Measurements from ENCODE around the gene ZXDC. TPM values are rescaled to one million over a fixed set of nuclear protein-coding genes. Genes with fewer than 3 reads are reported as not detected.

Gene ZXDC
- polyA plus RNA-seq, 1 experiment = 15.8 TPM

DNA sequence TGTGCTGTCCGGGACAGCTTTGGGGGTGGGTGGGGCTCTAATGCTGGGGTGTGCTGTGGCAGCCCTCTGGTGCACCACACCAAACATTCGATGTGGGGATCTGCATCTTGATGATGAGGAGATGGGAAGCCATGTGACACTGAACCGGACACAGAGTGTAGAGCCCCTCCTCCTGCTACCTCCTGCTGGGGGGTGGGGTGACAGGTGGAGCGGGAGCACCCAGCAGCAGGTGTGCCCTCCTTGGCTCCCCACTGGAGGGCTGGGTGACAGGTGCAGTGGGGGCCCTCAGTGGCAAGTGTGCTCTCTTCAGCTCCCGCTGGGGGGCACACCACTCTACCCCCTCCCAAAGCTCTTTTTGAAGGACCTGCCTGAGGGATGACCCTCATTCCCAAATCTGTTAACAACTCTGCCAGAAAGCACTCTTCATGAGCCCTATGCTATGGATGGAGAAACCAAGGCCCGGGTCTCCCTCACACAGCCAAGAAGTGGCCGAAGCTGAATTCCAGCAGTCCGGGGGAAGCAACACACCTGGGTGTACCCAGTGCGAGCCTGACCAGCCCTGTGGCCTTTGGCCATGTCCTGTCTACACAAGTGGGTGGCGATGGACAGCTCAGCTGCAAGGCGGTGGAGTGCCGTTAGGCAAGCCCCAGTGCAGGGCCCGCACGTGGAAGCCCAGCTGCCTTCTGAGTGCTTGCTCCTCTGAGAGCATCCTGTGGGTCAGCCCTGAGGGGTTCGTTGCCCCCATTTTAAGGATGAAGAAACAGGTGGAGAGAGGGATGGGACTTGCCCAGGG is 42.5 kb upstream of the ZXDC start:
- DNase-seq (ENCODE audit: low read depth) = no peak
- Histone ChIP-seq H3K27me3 (ENCODE audit: control insufficient read depth, insufficient read depth, low read length) (peaks cover 5% of the 10 kb centered on the region), H3K36me3 (ENCODE audit: control insufficient read depth, insufficient read depth, low read length) (no peaks in the 10 kb centered on the region), H3K4me3 (ENCODE audit: low read depth, low read length) (no peak overlapping the region)
- ChIA-PET CTCF (interaction anchor here (0.9 to 1.6 kb wide), 2 partner anchors 11 to 405 kb away, joined by 3 read pairs; no protein-coding TSS in a partner anchor), POLR2A (no interaction called here)
- TF ChIP-seq, protein P1, sequence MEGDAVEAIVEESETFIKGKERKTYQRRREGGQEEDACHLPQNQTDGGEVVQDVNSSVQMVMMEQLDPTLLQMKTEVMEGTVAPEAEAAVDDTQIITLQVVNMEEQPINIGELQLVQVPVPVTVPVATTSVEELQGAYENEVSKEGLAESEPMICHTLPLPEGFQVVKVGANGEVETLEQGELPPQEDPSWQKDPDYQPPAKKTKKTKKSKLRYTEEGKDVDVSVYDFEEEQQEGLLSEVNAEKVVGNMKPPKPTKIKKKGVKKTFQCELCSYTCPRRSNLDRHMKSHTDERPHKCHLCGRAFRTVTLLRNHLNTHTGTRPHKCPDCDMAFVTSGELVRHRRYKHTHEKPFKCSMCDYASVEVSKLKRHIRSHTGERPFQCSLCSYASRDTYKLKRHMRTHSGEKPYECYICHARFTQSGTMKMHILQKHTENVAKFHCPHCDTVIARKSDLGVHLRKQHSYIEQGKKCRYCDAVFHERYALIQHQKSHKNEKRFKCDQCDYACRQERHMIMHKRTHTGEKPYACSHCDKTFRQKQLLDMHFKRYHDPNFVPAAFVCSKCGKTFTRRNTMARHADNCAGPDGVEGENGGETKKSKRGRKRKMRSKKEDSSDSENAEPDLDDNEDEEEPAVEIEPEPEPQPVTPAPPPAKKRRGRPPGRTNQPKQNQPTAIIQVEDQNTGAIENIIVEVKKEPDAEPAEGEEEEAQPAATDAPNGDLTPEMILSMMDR (IDR thresholded peaks at IDR 0.05; ENCODE audit: insufficient read depth, low read depth, low read length) = no peak

DNA sequence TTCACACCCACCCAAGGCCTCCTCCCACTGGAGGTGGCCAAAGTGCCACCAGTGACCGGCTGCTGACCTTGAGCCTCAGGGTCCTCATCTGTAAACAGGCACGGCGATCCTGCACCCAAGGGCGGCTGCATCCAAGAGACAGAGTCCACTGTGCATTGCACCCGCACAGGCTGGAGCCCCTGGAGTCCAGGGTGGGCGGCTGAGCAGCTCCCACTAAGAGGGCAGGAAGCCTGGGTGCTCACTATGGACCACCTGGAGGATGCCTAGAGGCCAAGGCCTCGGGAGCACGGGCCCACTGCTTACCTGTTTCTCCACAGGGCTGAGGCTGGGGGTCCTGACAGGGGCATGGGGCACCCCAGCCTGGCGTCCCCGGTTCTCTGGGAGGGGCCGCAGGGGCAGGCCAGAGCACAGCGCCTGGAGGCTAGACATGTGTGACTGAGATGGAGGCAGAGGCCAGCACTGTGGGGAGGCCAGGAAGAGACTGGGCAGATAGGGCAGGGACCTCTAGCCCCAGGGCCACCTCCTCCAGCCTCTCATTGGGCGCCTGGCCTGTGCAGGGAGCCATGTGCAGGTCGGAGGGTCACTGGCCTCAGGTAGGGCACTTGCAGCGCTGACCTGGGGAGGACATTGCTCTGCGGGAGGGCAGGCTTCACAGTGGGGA is 41.7 kb upstream of the ZXDC start, which contains the start of gene UROC1:
Gene UROC1 (minus strand): TSS at position 483 of the 661 bp plus-strand sequence. CDS start 54 bp downstream, at position 429.
- Histone ChIP-seq H3K36me3 (ENCODE audit: control insufficient read depth, insufficient read depth, low read length) (no peaks in the 10 kb centered on the region), H3K4me3 (ENCODE audit: low read depth, low read length) (no peak within 1 kb of the TSS), H3K27me3 (ENCODE audit: control insufficient read depth, insufficient read depth, low read length) (peaks cover 3% of the 10 kb centered on the region)
- DNase-seq (ENCODE audit: low read depth) = no peak
- TF ChIP-seq, protein P1 (IDR thresholded peaks at IDR 0.05; ENCODE audit: insufficient read depth, low read depth, low read length) = no peak
- ChIA-PET POLR2A (no interaction called here), CTCF (no interaction called here)

DNA sequence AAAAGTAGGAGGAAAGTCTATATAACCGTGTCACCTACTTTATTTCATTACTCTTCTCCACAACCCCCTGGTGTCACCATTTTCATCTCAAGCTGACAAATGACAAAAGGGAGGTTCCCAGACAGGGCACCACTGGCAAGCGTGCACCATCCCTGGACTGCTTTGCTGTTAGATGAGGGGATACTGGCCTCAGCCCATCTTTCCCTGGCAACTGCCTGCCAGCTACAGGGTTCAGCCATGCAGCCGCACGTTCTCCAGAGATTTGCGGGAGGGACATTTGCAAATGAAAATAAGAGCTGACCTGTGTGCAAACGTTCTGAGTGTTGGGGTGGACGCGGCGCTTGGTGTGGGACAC is 41.2 kb upstream of the ZXDC start:
- CTCF ChIA-PET = no interaction called here
- TF ChIP-seq, protein P1 (IDR thresholded peaks at IDR 0.05; ENCODE audit: insufficient read depth, low read depth, low read length) = no peak
- POLR2A ChIA-PET = no interaction called here
- no peak overlapping the region for H3K4me3 ChIP-seq (ENCODE audit: low read depth, low read length)
- DNase-seq (ENCODE audit: low read depth) = no peak
- peaks cover 3% of the 10 kb centered on the region for H3K27me3 ChIP-seq (ENCODE audit: control insufficient read depth, insufficient read depth, low read length)
- no peaks in the 10 kb centered on the region for H3K36me3 ChIP-seq (ENCODE audit: control insufficient read depth, insufficient read depth, low read length)

GRCh38 chr3:126516152-126516935 is 40.7 kb upstream of the ZXDC start:
- ChIA-PET POLR2A (no interaction called here), CTCF (no interaction called here)
- H3K36me3 ChIP-seq (ENCODE audit: control insufficient read depth, insufficient read depth, low read length) = no peaks in the 10 kb centered on the region
- H3K4me3 ChIP-seq (ENCODE audit: low read depth, low read length) = no peak overlapping the region
- TF ChIP-seq, protein P1 (IDR thresholded peaks at IDR 0.05; ENCODE audit: insufficient read depth, low read depth, low read length) = no peak
- DNase-seq (ENCODE audit: low read depth) = no peak
- peaks cover 3% of the 10 kb centered on the region for H3K27me3 ChIP-seq (ENCODE audit: control insufficient read depth, insufficient read depth, low read length)
